Liver (tissue), 9 donors: ENCODE data around the gene BAZ2B. TPM values are rescaled to one million over a fixed set of nuclear protein-coding genes. Genes with fewer than 3 reads are reported as not detected.

Source experiments
- DNase-seq: peaks from one replicate; pipeline ENCODE4 v3.0.0-alpha.2; 2017; ENCODE audit warnings: low spot score
- H3K27ac ChIP-seq, 2 donors: one replicate each; pipeline ENCODE4 v1.7.0; 2013; ENCODE audit warnings: inconsistent platforms in 2 of 2, low read length in 2 of 2, control low read depth in 1 of 2, low read depth in 1 of 2, mild to moderate bottlenecking in 1 of 2
- H3K27me3 ChIP-seq, 4 donors: one replicate each; pipeline versions ENCODE4 v1.6.1 to v1.7.0; 2013; ENCODE audit warnings: low read length in 3 of 4, inconsistent platforms in 1 of 4, mild to moderate bottlenecking in 1 of 4, moderate library complexity in 1 of 4; ENCODE audit not compliant: control insufficient read depth in 4 of 4, insufficient read depth in 4 of 4
- H3K36me3 ChIP-seq, 4 donors: one replicate each; pipeline versions ENCODE4 v1.6.1 to v1.7.0; 2013; ENCODE audit warnings: low read length in 3 of 4, mild to moderate bottlenecking in 3 of 4, low read depth in 1 of 4, moderate library complexity in 1 of 4; ENCODE audit not compliant: control insufficient read depth in 4 of 4, insufficient read depth in 3 of 4
- H3K4me1 ChIP-seq, 4 donors: one replicate each; pipeline versions ENCODE4 v1.6.1 to v1.7.0; 2013; ENCODE audit warnings: low read length in 3 of 4, mild to moderate bottlenecking in 3 of 4, moderate library complexity in 1 of 4; ENCODE audit not compliant: control insufficient read depth in 4 of 4, insufficient read depth in 4 of 4
- H3K4me3 ChIP-seq, 3 donors: one replicate each; pipeline versions ENCODE4 v1.6.1 to v1.7.0; 2013; ENCODE audit warnings: low read length in 3 of 3, control low read depth in 1 of 3, low read depth in 1 of 3, mild to moderate bottlenecking in 1 of 3
- H3K9ac ChIP-seq, 2 donors: one replicate each; pipeline ENCODE4 v1.7.0; 2013; ENCODE audit warnings: low read length in 2 of 2, mild to moderate bottlenecking in 2 of 2, moderate library complexity in 2 of 2, control low read depth in 1 of 2, low read depth in 1 of 2
- H3K9me3 ChIP-seq, 4 donors: one replicate each; pipeline versions ENCODE4 v1.6.1 to v1.7.0; 2013; ENCODE audit warnings: low read length in 3 of 4; ENCODE audit not compliant: control insufficient read depth in 4 of 4
- ATF3 ChIP-seq: IDR thresholded peaks from 2 replicates; pipeline ENCODE4 v1.6.1; 2016; ENCODE audit warnings: antibody characterized with exemption
- EGR1 ChIP-seq, 2 donors: IDR thresholded peaks; 2 replicates each; pipeline ENCODE4 v1.6.1; 2016 to 2018; ENCODE audit warnings: antibody characterized with exemption in 2 of 2, low read depth in 2 of 2
- FOXA1 ChIP-seq: IDR thresholded peaks from 2 replicates; pipeline ENCODE4 v1.6.1; 2016; ENCODE audit warnings: antibody characterized with exemption
- FOXA2 ChIP-seq: IDR thresholded peaks from 2 replicates; pipeline ENCODE4 v1.6.1; 2016; ENCODE audit warnings: antibody characterized with exemption
- GABPA ChIP-seq, 2 donors: IDR thresholded peaks in 1 of 2; conservative IDR thresholded peaks in 1 of 2; 2 replicates each; pipeline ENCODE4 v1.6.1; 2016; ENCODE audit warnings: antibody characterized with exemption in 2 of 2, mild to moderate bottlenecking in 1 of 2, moderate library complexity in 1 of 2
- HNF4A ChIP-seq, 2 donors: conservative IDR thresholded peaks; 2 replicates each; pipeline ENCODE4 v1.6.1; 2016; ENCODE audit warnings: antibody characterized with exemption in 2 of 2, mild to moderate bottlenecking in 2 of 2
- HNF4G ChIP-seq: IDR thresholded peaks from 2 replicates; pipeline ENCODE4 v1.6.1; 2016; ENCODE audit warnings: antibody characterized with exemption
- JUND ChIP-seq, 2 donors: IDR thresholded peaks; 2 replicates each; pipeline ENCODE4 v1.6.1; 2016; ENCODE audit warnings: antibody characterized with exemption in 2 of 2
- MAX ChIP-seq: IDR thresholded peaks from 2 replicates; pipeline ENCODE4 v1.6.1; 2016; ENCODE audit warnings: antibody characterized with exemption
- NR2F2 ChIP-seq: IDR thresholded peaks from 2 replicates; pipeline ENCODE4 v1.6.1; 2016; ENCODE audit warnings: antibody characterized with exemption
- RAD21 ChIP-seq, 2 donors: IDR thresholded peaks; 2 replicates each; pipeline ENCODE4 v1.6.1; 2016; ENCODE audit warnings: antibody characterized with exemption in 2 of 2, mild to moderate bottlenecking in 2 of 2
- REST ChIP-seq: IDR thresholded peaks from 2 replicates; pipeline ENCODE4 v1.6.1; 2016; ENCODE audit warnings: antibody characterized with exemption, mild to moderate bottlenecking
- RXRA ChIP-seq, 2 donors: IDR thresholded peaks; 2 replicates each; pipeline ENCODE4 v1.6.1; 2017 to 2018; ENCODE audit warnings: antibody characterized with exemption in 2 of 2, mild to moderate bottlenecking in 1 of 2
- SP1 ChIP-seq: IDR thresholded peaks from 2 replicates; pipeline ENCODE4 v1.6.1; 2018; ENCODE audit warnings: antibody characterized with exemption, mild to moderate bottlenecking
- TAF1 ChIP-seq: conservative IDR thresholded peaks from 2 replicates; pipeline ENCODE4 v1.6.1; 2016; ENCODE audit warnings: antibody characterized with exemption, mild to moderate bottlenecking
- YY1 ChIP-seq: IDR thresholded peaks from 2 replicates; pipeline ENCODE4 v1.6.1; 2016; ENCODE audit warnings: antibody characterized with exemption, mild to moderate bottlenecking
- WGBS: extraction: QIAGEN DNeasy Blood & Tissue Kit; methylation state at CpG from one replicate; pipeline ENCODE4 v1.1.7; 2013; 5-methylcytosine and 5-hydroxymethylcytosine counted together
- polyA plus RNA-seq, 2 donors: library from polyadenylated mRNA; stranded (reverse) in 1 of 2; unstranded in 1 of 2; fragments of 200-250 nt in 1 of 2; fragments of >200 nt in 1 of 2; fragmentation: Nextera tagmentation in 1 of 2; extraction: Ambion mirVana in 1 of 2; gene quantifications; one replicate each; pipeline versions ENCODE4 v1.2.1 to v1.2.3, GENCODE V29; 2013 to 2015
- total RNA-seq, 2 donors: library from RNA; depleted of rRNA; stranded (reverse); fragments of >200 nt; gene quantifications; one replicate each; pipeline ENCODE4 v1.2.3, GENCODE V29; 2014
- TF ChIP-seq, protein P1 (sequence below): fragments of 150-350 bp; IDR thresholded peaks from 2 replicates; pipeline ENCODE4 v1.5.1; 2017; ENCODE audit warnings: improper control_type of control experiment, low read depth, low read length; ENCODE audit not compliant: missing input control
- TF ChIP-seq, protein P2 (sequence below): IDR thresholded peaks from 2 replicates; pipeline ENCODE4 v1.6.1; 2016; ENCODE audit warnings: antibody characterized with exemption
- donor health status: healthy.
- donor health status: healthy.
- donor health status: healthy.
- donor health status: healthy.
- donor health status: healthy.

BAZ2B gene
- total and polyA plus RNA-seq, 4 donors, result 6.7 to 61.0 (median 24.9) TPM

DNA sequence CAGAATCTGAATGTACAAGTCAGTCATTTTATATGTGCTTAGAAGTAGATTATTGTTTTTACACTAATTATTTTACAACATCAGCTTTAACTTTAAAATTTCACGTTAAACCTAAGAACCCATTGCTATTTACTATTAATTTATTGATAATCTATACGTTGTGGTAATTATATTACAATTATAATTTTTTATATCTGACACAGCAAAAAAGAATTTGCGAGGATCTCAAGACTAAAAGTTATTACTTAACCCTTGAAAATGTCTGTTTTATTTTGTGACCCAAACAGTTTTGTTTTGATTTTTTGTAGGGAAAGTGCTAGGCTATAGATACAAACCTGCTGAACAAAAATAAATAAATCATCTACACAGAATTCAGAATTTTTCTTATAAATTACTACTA lies 30.3 kb downstream of the BAZ2B start:
- 83% methylated on average over 3 of the region's 3 CpGs for WGBS
- Histone ChIP-seq H3K36me3 (peaks cover 0 to 2% (median 0%) of the 10 kb centered on the region in 4 donors), H3K27ac (no peak overlapping the region), H3K9ac (no peak overlapping the region), H3K27me3 (no peaks in the 10 kb centered on the region), H3K9me3 (no peaks in the 10 kb centered on the region), H3K4me1 (peaks cover 0 to 2% (median 0%) of the 10 kb centered on the region in 4 donors), H3K4me3 (no peak overlapping the region)
- no peak for TF ChIP-seq HNF4G
- TF ChIP-seq ATF3, result no peak
- no peak for TF ChIP-seq RAD21 (IDR thresholded peaks at IDR 0.05)
- TF ChIP-seq FOXA1, result no peak
- TF ChIP-seq TAF1, result no peak
- no peak for TF ChIP-seq NR2F2
- TF ChIP-seq FOXA2, result no peak
- no peak for DNase-seq

GRCh38 chr2:159585622-159586021 lies 30.7 kb downstream of the BAZ2B start:
- Histone ChIP-seq H3K4me3 (no peak overlapping the region), H3K27ac (no peak overlapping the region), H3K27me3 (no peaks in the 10 kb centered on the region), H3K9ac (no peak overlapping the region), H3K36me3 (peaks cover 0 to 2% (median 0%) of the 10 kb centered on the region in 4 donors), H3K9me3 (no peaks in the 10 kb centered on the region), H3K4me1 (peaks cover 0 to 2% (median 0%) of the 10 kb centered on the region in 4 donors)
- TF ChIP-seq, protein P1, sequence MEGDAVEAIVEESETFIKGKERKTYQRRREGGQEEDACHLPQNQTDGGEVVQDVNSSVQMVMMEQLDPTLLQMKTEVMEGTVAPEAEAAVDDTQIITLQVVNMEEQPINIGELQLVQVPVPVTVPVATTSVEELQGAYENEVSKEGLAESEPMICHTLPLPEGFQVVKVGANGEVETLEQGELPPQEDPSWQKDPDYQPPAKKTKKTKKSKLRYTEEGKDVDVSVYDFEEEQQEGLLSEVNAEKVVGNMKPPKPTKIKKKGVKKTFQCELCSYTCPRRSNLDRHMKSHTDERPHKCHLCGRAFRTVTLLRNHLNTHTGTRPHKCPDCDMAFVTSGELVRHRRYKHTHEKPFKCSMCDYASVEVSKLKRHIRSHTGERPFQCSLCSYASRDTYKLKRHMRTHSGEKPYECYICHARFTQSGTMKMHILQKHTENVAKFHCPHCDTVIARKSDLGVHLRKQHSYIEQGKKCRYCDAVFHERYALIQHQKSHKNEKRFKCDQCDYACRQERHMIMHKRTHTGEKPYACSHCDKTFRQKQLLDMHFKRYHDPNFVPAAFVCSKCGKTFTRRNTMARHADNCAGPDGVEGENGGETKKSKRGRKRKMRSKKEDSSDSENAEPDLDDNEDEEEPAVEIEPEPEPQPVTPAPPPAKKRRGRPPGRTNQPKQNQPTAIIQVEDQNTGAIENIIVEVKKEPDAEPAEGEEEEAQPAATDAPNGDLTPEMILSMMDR, result no peak
- TF ChIP-seq HNF4G (no peak), FOXA2 (no peak), NR2F2 (no peak), GABPA (IDR thresholded peaks at IDR 0.05 in 1 of 2, conservative IDR thresholded peaks at IDR 0.05 in 1 of 2) (no peak), FOXA1 (no peak), YY1 (no peak), REST (no peak), TAF1 (no peak), MAX (no peak), HNF4A (conservative IDR thresholded peaks at IDR 0.05) (no peak), RAD21 (IDR thresholded peaks at IDR 0.05) (no peak), JUND (IDR thresholded peaks at IDR 0.05) (no peak), RXRA (IDR thresholded peaks at IDR 0.05) (no peak), EGR1 (IDR thresholded peaks at IDR 0.05; ENCODE audit: low read depth in 2 of 2) (no peak), SP1 (no peak), ATF3 (no peak)
- TF ChIP-seq, protein P2, sequence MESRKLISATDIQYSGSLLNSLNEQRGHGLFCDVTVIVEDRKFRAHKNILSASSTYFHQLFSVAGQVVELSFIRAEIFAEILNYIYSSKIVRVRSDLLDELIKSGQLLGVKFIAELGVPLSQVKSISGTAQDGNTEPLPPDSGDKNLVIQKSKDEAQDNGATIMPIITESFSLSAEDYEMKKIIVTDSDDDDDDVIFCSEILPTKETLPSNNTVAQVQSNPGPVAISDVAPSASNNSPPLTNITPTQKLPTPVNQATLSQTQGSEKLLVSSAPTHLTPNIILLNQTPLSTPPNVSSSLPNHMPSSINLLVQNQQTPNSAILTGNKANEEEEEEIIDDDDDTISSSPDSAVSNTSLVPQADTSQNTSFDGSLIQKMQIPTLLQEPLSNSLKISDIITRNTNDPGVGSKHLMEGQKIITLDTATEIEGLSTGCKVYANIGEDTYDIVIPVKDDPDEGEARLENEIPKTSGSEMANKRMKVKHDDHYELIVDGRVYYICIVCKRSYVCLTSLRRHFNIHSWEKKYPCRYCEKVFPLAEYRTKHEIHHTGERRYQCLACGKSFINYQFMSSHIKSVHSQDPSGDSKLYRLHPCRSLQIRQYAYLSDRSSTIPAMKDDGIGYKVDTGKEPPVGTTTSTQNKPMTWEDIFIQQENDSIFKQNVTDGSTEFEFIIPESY, result no peak
- no peak for DNase-seq
